DOHH2 (cell line): ENCODE data around the gene PYM1.
"Not testable (repeated sequence)": the region's sequence is repeated elsewhere in the genome, so short reads cannot be mapped to it uniquely, and the experiment has no call there.

Experiments
- CTCF ChIP-seq: fragments of 200-600 bp; sonication (generic); IDR thresholded peaks from one replicate; pipeline ENCODE4 v1.5.1; 2014; ENCODE audit warnings: antibody characterized with exemption, mild to moderate bottlenecking, low read depth, low read length; ENCODE audit not compliant: poor library complexity, severe bottlenecking
- EZH2phosphoT487 ChIP-seq: fragments of 200-600 bp; sonication (generic); IDR thresholded peaks from 2 replicates; pipeline ENCODE4 v1.6.1; 2017; ENCODE audit warnings: borderline replicate concordance, mild to moderate bottlenecking, antibody characterized with exemption, low read length, moderate library complexity, mixed read lengths

- not testable (repeated sequence) for TF ChIP-seq CTCF, EZH2phosphoT487
These were observed 61.2 kb downstream of the PYM1 start for GRCh38 chr12:55866454-55867004.
